HEK293 (cell line): ENCODE results near the gene KRT20.
"Not testable (repeated sequence)": the region's sequence is repeated elsewhere in the genome, so short reads cannot be mapped to it uniquely, and the experiment has no call there.

Source experiments
- CTCF ChIA-PET: fragments of 350-600 bp; formaldehyde crosslinking; extraction: SDS; loops from one replicate; lab custom pipeline; 2021; ENCODE audit warnings: antibody characterized with exemption; lab: Yijun Ruan, JAX
- POLR2A ChIA-PET: fragments of 300-600 bp; formaldehyde crosslinking; extraction: SDS; loops from one replicate; lab custom pipeline; 2020; ENCODE audit warnings: antibody characterized with exemption, inconsistent platforms; lab: Yijun Ruan, JAX
- H3K27ac ChIP-seq: fragments of 200-500 bp; sonication (Bioruptor generic); 2 replicates; pipeline ENCODE4 v1.5.1; 2014; ENCODE audit warnings: low read depth, low read length, control low read depth, inconsistent platforms; ENCODE audit errors: extremely low read depth
- H3K36me3 ChIP-seq, 2 experiments: fragments of 200-500 bp in 1 of 2; sonication (Bioruptor generic) in 1 of 2; 1 replicate in 1 of 2; 2 replicates in 1 of 2; pipeline ENCODE4 v1.5.1; 2014 to 2017; ENCODE audit warnings: inconsistent platforms in 2 of 2, low read length in 2 of 2; ENCODE audit not compliant: control insufficient read depth in 2 of 2, insufficient read depth in 1 of 2
- H3K4me1 ChIP-seq: fragments of 200-500 bp; sonication (Bioruptor generic); 2 replicates; pipeline ENCODE4 v1.5.1; 2014; ENCODE audit warnings: mild to moderate bottlenecking, low read length, inconsistent platforms; ENCODE audit not compliant: control insufficient read depth, insufficient read depth
- H3K4me3 ChIP-seq: 2 replicates; pipeline ENCODE4 v1.5.1; 2011; ENCODE audit warnings: low read depth, mild to moderate bottlenecking, control low read depth, low read length, moderate library complexity
- H3K9me3 ChIP-seq: fragments of 200-500 bp; sonication (Bioruptor generic); 2 replicates; pipeline ENCODE4 v1.5.1; 2014; ENCODE audit warnings: low read depth, low read length, inconsistent platforms; ENCODE audit not compliant: control insufficient read depth, insufficient read depth
- FEZF1 ChIP-seq: fragments of 450-650 bp; formaldehyde crosslinking; IDR thresholded peaks from 2 replicates; pipeline ENCODE4 v1.5.1; 2016; ENCODE audit warnings: missing biosample characterization, missing genetic modification characterization
- MEIS1 ChIP-seq: sonication (generic); formaldehyde crosslinking; IDR thresholded peaks from 2 replicates; pipeline ENCODE4 v1.8.1; 2022; ENCODE audit warnings: missing genetic modification reagents, mild to moderate bottlenecking, borderline replicate concordance
- OSR2 ChIP-seq: fragments of 450-650 bp; formaldehyde crosslinking; IDR thresholded peaks from 2 replicates; pipeline ENCODE4 v1.5.1; 2016; ENCODE audit warnings: missing biosample characterization, missing genetic modification characterization
- TRIM28 ChIP-seq: IDR thresholded peaks from 2 replicates; pipeline ENCODE4 v1.6.1; 2011; ENCODE audit warnings: low read length, control low read depth, borderline replicate concordance
- WT1 ChIP-seq: fragments of 450-650 bp; formaldehyde crosslinking; IDR thresholded peaks from 2 replicates; pipeline ENCODE4 v1.5.1; 2016; ENCODE audit warnings: missing biosample characterization, missing genetic modification characterization
- ZNF211 ChIP-seq: fragments of 450-650 bp; formaldehyde crosslinking; IDR thresholded peaks from 2 replicates; pipeline ENCODE4 v1.5.1; 2016; ENCODE audit warnings: low read depth, missing biosample characterization, missing genetic modification characterization
- ZNF391 ChIP-seq: fragments of 450-650 bp; formaldehyde crosslinking; IDR thresholded peaks from 2 replicates; pipeline ENCODE4 v1.5.1; 2016; ENCODE audit warnings: low read depth, missing biosample characterization, missing genetic modification characterization, borderline replicate concordance
- ZNF394 ChIP-seq: fragments of 450-650 bp; formaldehyde crosslinking; IDR thresholded peaks from 2 replicates; pipeline ENCODE4 v1.5.1; 2016; ENCODE audit warnings: missing biosample characterization, missing genetic modification characterization, mild to moderate bottlenecking, moderate library complexity, borderline replicate concordance
- ZNF596 ChIP-seq: fragments of 450-650 bp; IDR thresholded peaks from 2 replicates; pipeline ENCODE4 v1.5.0; 2018; ENCODE audit warnings: missing biosample characterization, mild to moderate bottlenecking, missing genetic modification characterization, moderate library complexity
- ZNF654 ChIP-seq: fragments of 450-650 bp; formaldehyde crosslinking; IDR thresholded peaks from 2 replicates; pipeline ENCODE4 v1.5.1; 2016; ENCODE audit warnings: low read depth, missing biosample characterization, missing genetic modification characterization
- ZNF677 ChIP-seq: fragments of 450-650 bp; IDR thresholded peaks from 2 replicates; pipeline ENCODE4 v1.5.0; 2018; ENCODE audit warnings: missing biosample characterization, mild to moderate bottlenecking, missing genetic modification characterization, moderate library complexity
- ZNF830 ChIP-seq: fragments of 450-650 bp; IDR thresholded peaks from 2 replicates; pipeline ENCODE4 v1.5.0; 2018; ENCODE audit warnings: missing biosample characterization, missing genetic modification characterization, low read depth, mild to moderate bottlenecking, moderate library complexity
- TF ChIP-seq, protein P1 (sequence below): fragments of 450-650 bp; formaldehyde crosslinking; IDR thresholded peaks from 2 replicates; pipeline ENCODE4 v1.5.1; 2017; ENCODE audit warnings: missing biosample characterization, mild to moderate bottlenecking, missing genetic modification characterization, moderate library complexity
- TF ChIP-seq, protein P2 (sequence below): fragments of 450-650 bp; formaldehyde crosslinking; IDR thresholded peaks from 2 replicates; pipeline ENCODE4 v1.5.1; 2016; ENCODE audit warnings: missing biosample characterization, missing genetic modification characterization
- TF ChIP-seq, protein P3 (sequence below): fragments of 450-650 bp; formaldehyde crosslinking; IDR thresholded peaks from 2 replicates; pipeline ENCODE4 v1.5.1; 2017; ENCODE audit warnings: missing biosample characterization, missing genetic modification characterization

Gene KRT20

DNA sequence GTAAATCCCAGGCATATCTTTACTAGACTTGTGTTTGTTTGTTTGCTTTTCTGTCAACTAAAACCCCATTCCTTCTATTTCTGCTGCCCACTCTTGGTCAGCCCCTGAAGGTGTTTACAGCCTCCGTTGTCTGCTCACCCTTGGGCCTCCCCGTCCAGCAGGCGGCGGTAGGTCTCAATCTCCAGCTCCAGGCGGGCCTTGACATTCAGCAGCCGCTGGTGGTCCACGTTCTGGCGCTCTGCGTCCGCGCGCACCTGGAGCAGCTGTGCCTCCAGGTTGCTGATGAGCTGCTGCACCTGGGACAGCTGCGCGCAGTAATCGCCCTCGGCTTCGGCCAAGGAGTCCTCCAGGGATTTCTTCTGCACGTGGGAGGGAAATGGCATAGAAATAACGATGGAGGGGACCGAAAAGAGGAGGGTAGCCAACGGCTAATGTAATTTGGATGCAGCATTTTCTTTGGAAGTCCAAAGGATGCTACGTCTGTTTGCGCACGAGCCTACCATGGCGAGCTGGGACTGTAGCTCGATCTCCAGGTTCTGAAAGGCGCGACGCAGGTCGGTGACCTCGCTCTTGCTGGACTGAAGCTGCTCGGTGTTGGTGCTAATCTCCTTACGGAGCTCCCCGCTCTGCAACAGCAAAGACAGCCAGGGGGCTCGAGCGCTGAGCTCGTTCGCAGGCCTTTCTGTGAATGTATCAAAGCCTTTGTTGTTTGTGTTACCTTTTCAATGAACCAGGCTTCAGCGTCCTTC is 21.9 kb downstream of the KRT20 start:
- no peaks in the 10 kb centered on the region for H3K9me3 ChIP-seq
- H3K27ac ChIP-seq, result no peak overlapping the region
- TF ChIP-seq, protein P1, sequence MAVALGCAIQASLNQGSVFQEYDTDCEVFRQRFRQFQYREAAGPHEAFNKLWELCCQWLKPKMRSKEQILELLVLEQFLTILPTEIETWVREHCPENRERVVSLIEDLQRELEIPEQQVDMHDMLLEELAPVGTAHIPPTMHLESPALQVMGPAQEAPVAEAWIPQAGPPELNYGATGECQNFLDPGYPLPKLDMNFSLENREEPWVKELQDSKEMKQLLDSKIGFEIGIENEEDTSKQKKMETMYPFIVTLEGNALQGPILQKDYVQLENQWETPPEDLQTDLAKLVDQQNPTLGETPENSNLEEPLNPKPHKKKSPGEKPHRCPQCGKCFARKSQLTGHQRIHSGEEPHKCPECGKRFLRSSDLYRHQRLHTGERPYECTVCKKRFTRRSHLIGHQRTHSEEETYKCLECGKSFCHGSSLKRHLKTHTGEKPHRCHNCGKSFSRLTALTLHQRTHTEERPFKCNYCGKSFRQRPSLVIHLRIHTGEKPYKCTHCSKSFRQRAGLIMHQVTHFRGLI (tag by site-specific recombination), result no peak
- TF ChIP-seq ZNF394 (tag by site-specific recombination) (no peak), ZNF596 (tag by site-specific recombination) (no peak), ZNF391 (tag by site-specific recombination) (no peak)
- ChIA-PET POLR2A (no interaction called here), CTCF (interaction anchor here (0.5 to 1.2 kb wide), 2 partner anchors 671 to 802 kb away, joined by 3 to 4 read pairs; no protein-coding TSS in a partner anchor)
- H3K4me3 ChIP-seq, result no peak overlapping the region
- no peaks in the 10 kb centered on the region for H3K36me3 ChIP-seq
- no peaks in the 10 kb centered on the region for H3K4me1 ChIP-seq

DNA sequence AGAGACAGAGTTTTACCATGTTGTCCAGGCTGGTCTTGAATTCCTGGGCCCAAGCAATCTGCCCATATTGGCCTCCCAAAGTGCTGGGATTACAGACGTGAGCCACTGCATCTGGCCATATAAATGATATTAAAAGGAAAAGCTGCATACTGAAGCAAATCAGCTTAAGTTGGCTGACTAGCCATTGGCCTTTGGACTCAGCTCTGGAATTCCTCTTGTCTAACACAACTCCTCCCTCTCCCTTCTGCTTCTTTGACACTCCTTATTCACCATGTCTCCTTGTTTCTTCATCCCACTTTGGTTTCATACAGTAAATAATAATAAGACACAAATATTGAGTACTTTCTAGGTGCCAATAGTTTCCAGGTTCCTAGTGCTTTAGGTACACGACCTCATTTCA is 25.5 kb downstream of the KRT20 start:
- H3K4me1 ChIP-seq, result peaks cover 5% of the 10 kb centered on the region
- no peak overlapping the region for H3K27ac ChIP-seq
- no peaks in the 10 kb centered on the region for H3K36me3 ChIP-seq
- TF ChIP-seq ZNF211 (tag by site-specific recombination), result no peak
- TF ChIP-seq, protein P2, sequence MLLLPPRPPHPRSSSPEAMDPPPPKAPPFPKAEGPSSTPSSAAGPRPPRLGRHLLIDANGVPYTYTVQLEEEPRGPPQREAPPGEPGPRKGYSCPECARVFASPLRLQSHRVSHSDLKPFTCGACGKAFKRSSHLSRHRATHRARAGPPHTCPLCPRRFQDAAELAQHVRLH (tag by site-specific recombination), result no peak
- TF ChIP-seq OSR2 (tag by site-specific recombination), result no peak
- TF ChIP-seq MEIS1, result no peak
- no peak for TF ChIP-seq FEZF1 (tag by site-specific recombination)
- TF ChIP-seq ZNF677 (tag by site-specific recombination), result no peak
- TF ChIP-seq ZNF654 (tag by site-specific recombination), result no peak
- TF ChIP-seq ZNF830 (tag by site-specific recombination), result no peak
- TF ChIP-seq TRIM28, result no peak
- H3K4me3 ChIP-seq, result no peak overlapping the region
- ChIA-PET CTCF (interaction anchor here (0.6 to 8.2 kb wide), 8 partner anchors 43 to 807 kb away, joined by 3 to 109 read pairs (median 6); no protein-coding TSS in a partner anchor), POLR2A (interaction anchor here (1.2 kb wide), 1 partner anchor 803 kb away, joined by 3 read pairs; no protein-coding TSS in a partner anchor)
- H3K9me3 ChIP-seq, result no peaks in the 10 kb centered on the region

DNA sequence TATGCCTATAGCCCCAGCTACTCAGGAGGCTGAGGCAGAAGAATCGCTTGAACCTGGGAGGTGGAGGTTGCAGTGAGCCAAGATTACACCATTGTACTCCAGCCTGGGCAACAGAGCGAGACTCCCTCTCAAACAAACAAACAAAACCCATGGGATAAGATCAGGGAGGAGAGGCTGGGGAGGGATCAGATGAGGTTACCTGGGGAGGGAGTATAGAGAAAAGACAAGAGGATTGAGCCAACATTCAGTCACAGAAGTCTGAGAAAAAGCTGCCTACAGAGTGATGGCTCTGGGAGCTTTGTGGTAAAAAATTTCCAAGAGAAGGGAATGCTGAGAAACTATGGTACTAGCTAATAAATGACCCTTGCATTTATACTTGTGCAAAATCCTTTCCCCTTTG is 26.4 kb downstream of the KRT20 start:
- ChIA-PET CTCF (interaction anchor here (0.6 to 8.2 kb wide), 12 partner anchors 8 to 808 kb away, joined by 3 to 109 read pairs (median 7); partner anchors contain the start of gene KRT12), POLR2A (interaction anchor here (1.2 kb wide), 1 partner anchor 804 kb away, joined by 3 read pairs; no protein-coding TSS in a partner anchor)
- not testable (repeated sequence) for H3K9me3 ChIP-seq, H3K27ac ChIP-seq, H3K36me3 ChIP-seq, H3K4me1 ChIP-seq, H3K4me3 ChIP-seq
- peak; percentile 81 for TF ChIP-seq WT1 (tag by site-specific recombination)
- TF ChIP-seq, protein P3, sequence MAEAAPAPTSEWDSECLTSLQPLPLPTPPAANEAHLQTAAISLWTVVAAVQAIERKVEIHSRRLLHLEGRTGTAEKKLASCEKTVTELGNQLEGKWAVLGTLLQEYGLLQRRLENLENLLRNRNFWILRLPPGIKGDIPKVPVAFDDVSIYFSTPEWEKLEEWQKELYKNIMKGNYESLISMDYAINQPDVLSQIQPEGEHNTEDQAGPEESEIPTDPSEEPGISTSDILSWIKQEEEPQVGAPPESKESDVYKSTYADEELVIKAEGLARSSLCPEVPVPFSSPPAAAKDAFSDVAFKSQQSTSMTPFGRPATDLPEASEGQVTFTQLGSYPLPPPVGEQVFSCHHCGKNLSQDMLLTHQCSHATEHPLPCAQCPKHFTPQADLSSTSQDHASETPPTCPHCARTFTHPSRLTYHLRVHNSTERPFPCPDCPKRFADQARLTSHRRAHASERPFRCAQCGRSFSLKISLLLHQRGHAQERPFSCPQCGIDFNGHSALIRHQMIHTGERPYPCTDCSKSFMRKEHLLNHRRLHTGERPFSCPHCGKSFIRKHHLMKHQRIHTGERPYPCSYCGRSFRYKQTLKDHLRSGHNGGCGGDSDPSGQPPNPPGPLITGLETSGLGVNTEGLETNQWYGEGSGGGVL (tag by site-specific recombination), result peak; percentile 47; the same call in 1 of the 2 replicates
